MM.1S (cell line): ENCODE data around the gene DCPS.

ENCODE experiments used
- DNase-seq: peaks from one replicate; pipeline ENCODE4 v3.0.0-alpha.2; 2015
- H2AFZ ChIP-seq: fragments of 300-600 bp; sonication (generic); 2 replicates; pipeline ENCODE4 v1.6.0; 2016; ENCODE audit warnings: antibody characterized with exemption, low read length
- H3F3A ChIP-seq: fragments of 300-600 bp; sonication (generic); 2 replicates; pipeline ENCODE4 v1.6.1; 2016; ENCODE audit warnings: mild to moderate bottlenecking, antibody characterized with exemption, low read length, moderate library complexity, mixed read lengths; ENCODE audit not compliant: insufficient read depth
- H3K27ac ChIP-seq: fragments of 300-600 bp; sonication (generic); 2 replicates; pipeline ENCODE4 v1.5.1; 2016; ENCODE audit warnings: mild to moderate bottlenecking, low read length
- H3K27me3 ChIP-seq: fragments of 300-600 bp; sonication (generic); replicated peaks from 2 replicates; pipeline ENCODE4 v1.6.0; 2016; ENCODE audit warnings: low read length; ENCODE audit not compliant: insufficient read depth
- H3K36me3 ChIP-seq: fragments of 300-600 bp; sonication (generic); replicated peaks from 2 replicates; pipeline ENCODE4 v1.6.1; 2016; ENCODE audit warnings: mild to moderate bottlenecking, low read length, mixed read lengths; ENCODE audit not compliant: insufficient read depth
- H3K4me1 ChIP-seq: fragments of 300-600 bp; sonication (generic); 2 replicates; pipeline ENCODE4 v1.6.1; 2016; ENCODE audit warnings: low read length, mixed read lengths
- H3K4me2 ChIP-seq: fragments of 300-600 bp; sonication (generic); 2 replicates; pipeline ENCODE4 v1.6.0; 2016; ENCODE audit warnings: low read depth, low read length
- H3K4me3 ChIP-seq: fragments of 300-600 bp; sonication (generic); 2 replicates; pipeline ENCODE4 v1.5.1; 2016; ENCODE audit warnings: low read length, mixed read lengths
- H3K79me2 ChIP-seq: fragments of 300-600 bp; sonication (generic); 2 replicates; pipeline ENCODE4 v1.6.1; 2016; ENCODE audit warnings: mixed run types, low read length, mixed read lengths
- H3K9ac ChIP-seq: fragments of 300-600 bp; sonication (generic); 2 replicates; pipeline ENCODE4 v1.6.1; 2016; ENCODE audit warnings: low read length, mixed read lengths
- H3K9me2 ChIP-seq: fragments of 300-600 bp; sonication (generic); replicated peaks from 2 replicates; pipeline ENCODE4 v1.6.1; 2016; ENCODE audit warnings: mild to moderate bottlenecking, low read length, mixed read lengths; ENCODE audit not compliant: insufficient read depth
- H3K9me3 ChIP-seq: fragments of 300-600 bp; sonication (generic); replicated peaks from 2 replicates; pipeline ENCODE4 v1.6.1; 2016; ENCODE audit warnings: mild to moderate bottlenecking, low read length, mixed read lengths; ENCODE audit not compliant: insufficient read depth
- H4K20me1 ChIP-seq: fragments of 300-600 bp; sonication (generic); 2 replicates; pipeline ENCODE4 v1.6.1; 2016; ENCODE audit warnings: mild to moderate bottlenecking, low read length, moderate library complexity, mixed read lengths; ENCODE audit not compliant: insufficient read depth
- CTCF ChIP-seq: fragments of 300-600 bp; sonication (generic); IDR thresholded peaks from 2 replicates; pipeline ENCODE4 v1.5.1; 2016; ENCODE audit warnings: antibody characterized with exemption, low read length, mixed read lengths
- EZH2 ChIP-seq: fragments of 300-600 bp; sonication (generic); optimal IDR thresholded peaks from 2 replicates; pipeline ENCODE3; 2017; ENCODE audit warnings: low read depth, mild to moderate bottlenecking, antibody characterized with exemption, low read length, mixed read lengths
- EZH2phosphoT487 ChIP-seq: fragments of 300-600 bp; sonication (generic); IDR thresholded peaks from 2 replicates; pipeline ENCODE4 v1.6.1; 2018; ENCODE audit warnings: antibody characterized with exemption, low read length

The DCPS gene

GRCh38 chr11:126340960-126341606 is 37.2 kb downstream of the DCPS start:
- Histone ChIP-seq H3K27ac (no peak overlapping the region), H3K4me2 (no peak overlapping the region), H3K79me2 (peaks cover 12% of the 10 kb centered on the region; the same call in 1 of the 2 replicates), H3K27me3 (no peaks in the 10 kb centered on the region), H3K9me3 (no peaks in the 10 kb centered on the region), H3K4me1 (no peaks in the 10 kb centered on the region), H3K9me2 (no peaks in the 10 kb centered on the region), H3K4me3 (no peak overlapping the region), H2AFZ (no peak overlapping the region), H3K36me3 (peaks cover 6% of the 10 kb centered on the region; the same call in 1 of the 2 replicates), H4K20me1 (no peaks in the 10 kb centered on the region), H3F3A (no peaks in the 10 kb centered on the region), H3K9ac (no peak overlapping the region)
- DNase-seq: no peak
- TF ChIP-seq CTCF: no peak
- no peak for TF ChIP-seq EZH2
- TF ChIP-seq EZH2phosphoT487: no peak

GRCh38 chr11:126341760-126342161 is 37.9 kb downstream of the DCPS start:
- no peaks in the 10 kb centered on the region for H3K4me1 ChIP-seq
- H3K79me2 ChIP-seq: peaks cover 6% of the 10 kb centered on the region; the same call in 1 of the 2 replicates
- no peaks in the 10 kb centered on the region for H3K27me3 ChIP-seq
- no peak for TF ChIP-seq EZH2phosphoT487
- TF ChIP-seq EZH2: no peak
- no peak for TF ChIP-seq CTCF
- no peak overlapping the region for H3K27ac ChIP-seq
- H4K20me1 ChIP-seq: no peaks in the 10 kb centered on the region
- H3K9me2 ChIP-seq: no peaks in the 10 kb centered on the region
- no peak overlapping the region for H3K4me2 ChIP-seq
- H3K9ac ChIP-seq: no peak overlapping the region
- no peak overlapping the region for H2AFZ ChIP-seq
- H3K4me3 ChIP-seq: no peak overlapping the region
- no peaks in the 10 kb centered on the region for H3K9me3 ChIP-seq
- H3F3A ChIP-seq: no peaks in the 10 kb centered on the region
- no peak for DNase-seq
- H3K36me3 ChIP-seq: peaks cover 6% of the 10 kb centered on the region; the same call in 1 of the 2 replicates

- Histone ChIP-seq H3K9ac (no peak overlapping the region), H3K4me2 (no peak overlapping the region), H3K79me2 (peaks cover 3% of the 10 kb centered on the region; the same call in 1 of the 2 replicates), H3K4me3 (no peak overlapping the region), H3K27me3 (no peaks in the 10 kb centered on the region), H3K9me3 (no peaks in the 10 kb centered on the region), H3K27ac (no peak overlapping the region), H2AFZ (no peak overlapping the region), H3F3A (no peaks in the 10 kb centered on the region), H3K9me2 (no peaks in the 10 kb centered on the region), H3K4me1 (no peaks in the 10 kb centered on the region), H3K36me3 (peaks cover 6% of the 10 kb centered on the region; the same call in 1 of the 2 replicates), H4K20me1 (no peaks in the 10 kb centered on the region)
- no peak for TF ChIP-seq EZH2
- TF ChIP-seq CTCF: no peak
- TF ChIP-seq EZH2phosphoT487: no peak
- DNase-seq: no peak
Observed at GRCh38 chr11:126343051-126343450, 39.2 kb downstream of the DCPS start.
